ENCODE data around the gene BCL2L11.

- TF ChIP-seq EP300 (IDR thresholded peaks at IDR 0.05; ENCODE audit: low read depth) (no peak), POLR2AphosphoS5 (IDR thresholded peaks at IDR 0.05) (no peak)
Measured at GRCh38 chr2:111167863-111168162, 47.1 kb downstream of the BCL2L11 start.

Data from transverse colon (tissue), 3 donors.